ENCODE data around the gene RNF11.
"Not testable (repeated sequence)": the region's sequence is repeated elsewhere in the genome, so short reads cannot be mapped to it uniquely, and the experiment has no call there.

RNF11 gene

GRCh38 chr1:51228471-51228870 lies 7.6 kb upstream of the RNF11 start:
- not testable (repeated sequence) for DNase-seq (ENCODE audit: low spot score)

GRCh38 chr1:51230501-51231078 lies 5.5 kb upstream of the RNF11 start:
- no peak for DNase-seq (ENCODE audit: low spot score)

GRCh38 chr1:51231120-51231519 lies 5.0 kb upstream of the RNF11 start:
- no peak for DNase-seq (ENCODE audit: low spot score)

- no peak for DNase-seq (ENCODE audit: low spot score)
Measured at GRCh38 chr1:51231896-51232295, 4.2 kb upstream of the RNF11 start.

GRCh38 chr1:51234236-51234635 lies 1.8 kb upstream of the RNF11 start:
- not testable (repeated sequence) for DNase-seq (ENCODE audit: low spot score)

DNA sequence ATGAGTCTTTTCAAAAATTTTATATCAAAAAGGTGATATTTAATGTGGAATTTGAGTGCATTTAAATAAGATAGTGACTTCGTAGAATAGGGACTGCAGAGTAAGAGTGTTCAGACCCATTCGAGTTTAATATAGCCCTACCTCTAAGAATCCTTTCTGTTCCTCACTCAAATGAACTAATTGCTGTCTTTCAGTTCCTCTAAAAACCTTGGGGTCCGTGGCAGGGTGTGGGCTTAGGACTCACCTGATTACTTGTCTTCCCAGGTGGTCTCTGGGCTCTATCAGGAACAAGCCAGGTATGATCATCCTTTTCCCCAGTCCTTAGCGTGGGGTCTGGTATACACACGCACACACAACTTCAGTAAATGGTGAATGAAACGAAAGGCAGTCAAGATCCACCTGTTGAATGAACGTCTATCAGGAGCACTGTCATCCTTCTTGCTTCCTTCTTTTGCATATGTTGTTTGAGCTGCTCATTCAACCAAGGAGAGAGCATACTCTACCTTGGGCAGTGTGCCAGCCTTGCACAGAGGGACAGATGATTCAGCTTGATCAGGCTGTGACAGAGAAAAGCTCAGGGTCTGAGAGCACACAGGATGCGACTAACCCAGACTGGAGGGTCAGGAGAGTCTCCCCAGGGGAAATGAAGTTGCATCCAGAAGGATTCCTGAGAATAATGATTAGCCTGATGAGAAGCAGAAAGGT lies 1.2 kb upstream of the RNF11 start:
- DNase-seq (ENCODE audit: low spot score): no peak

DNA sequence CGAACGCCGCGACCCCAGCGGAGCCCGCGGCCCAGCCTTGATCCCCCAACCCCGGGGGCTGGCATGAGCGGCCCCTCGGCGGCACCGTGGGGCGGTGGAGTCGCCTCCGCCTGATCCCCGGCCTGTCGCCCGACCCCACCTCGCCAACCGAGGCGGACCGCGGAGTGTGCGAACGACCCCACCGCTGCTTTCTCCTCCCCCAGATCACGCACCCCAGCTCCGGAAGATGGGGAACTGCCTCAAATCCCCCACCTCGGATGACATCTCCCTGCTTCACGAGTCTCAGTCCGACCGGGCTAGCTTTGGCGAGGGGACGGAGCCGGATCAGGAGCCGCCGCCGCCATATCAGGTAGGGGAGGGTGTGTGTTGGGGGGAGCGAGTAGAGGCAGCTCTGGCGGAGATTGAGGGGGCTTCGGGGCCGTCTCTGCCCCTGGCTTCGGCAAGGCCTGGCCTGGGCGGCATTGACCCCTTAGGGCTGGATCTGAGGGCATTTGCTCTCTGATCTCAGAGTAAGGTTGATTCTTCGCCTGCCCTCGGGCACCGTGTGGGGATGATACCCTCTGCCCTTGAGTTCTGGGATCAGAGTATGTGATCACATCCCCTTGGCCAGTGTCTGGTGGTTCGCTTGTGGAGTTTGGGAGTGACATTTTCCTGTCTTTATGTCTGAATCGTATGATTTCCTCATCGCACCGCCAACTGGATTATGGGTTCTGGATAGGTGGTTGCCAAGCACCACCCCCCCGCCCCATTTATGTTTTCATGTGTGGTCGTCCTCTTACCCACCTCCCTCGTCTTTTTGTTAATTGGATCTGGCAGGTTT lies 668 bp downstream of the RNF11 start:
- DNase-seq (ENCODE audit: low spot score): no peak

- no peak for DNase-seq (ENCODE audit: low spot score)
Measured at GRCh38 chr1:51237351-51238033, 1.4 kb downstream of the RNF11 start.

DNA sequence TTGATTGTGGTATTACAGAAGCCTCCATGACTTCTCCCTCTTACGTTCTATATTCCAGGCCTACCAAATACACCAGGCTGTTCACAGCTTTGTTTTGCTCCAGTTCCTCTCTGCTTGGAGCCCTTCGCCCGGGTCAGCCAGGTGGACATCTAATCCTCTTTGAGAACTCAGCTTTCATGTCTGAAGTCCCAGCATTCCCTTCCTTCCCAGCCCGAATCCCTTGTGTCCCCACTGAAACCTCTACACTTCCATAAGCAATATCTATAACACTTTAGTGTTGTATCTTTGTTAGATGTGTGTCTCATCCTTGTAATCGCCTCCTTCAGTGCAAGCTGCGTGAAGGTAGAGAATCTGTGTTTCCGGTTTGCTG lies 1.9 kb downstream of the RNF11 start:
- DNase-seq (ENCODE audit: low spot score): no peak

DNA sequence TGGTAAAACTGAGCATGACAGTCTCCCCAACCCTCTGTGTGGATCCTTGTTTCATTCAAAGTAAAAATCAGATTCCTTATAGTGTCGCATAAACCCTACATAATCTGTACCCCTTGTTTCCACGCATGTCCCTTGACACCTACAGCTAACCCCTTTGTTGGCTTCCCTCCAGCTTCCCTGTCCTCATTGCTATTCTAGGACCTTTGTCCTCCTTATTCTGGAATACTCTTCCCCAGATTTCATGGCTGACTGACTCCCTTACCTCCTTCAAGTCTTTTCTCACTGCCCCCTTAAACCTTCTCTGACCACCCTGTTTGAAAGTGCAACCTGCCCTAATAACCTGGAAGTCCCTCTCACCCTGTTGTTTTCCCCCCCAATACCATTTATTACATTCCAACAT lies 4.0 kb downstream of the RNF11 start:
- no peak for DNase-seq (ENCODE audit: low spot score)

DNA sequence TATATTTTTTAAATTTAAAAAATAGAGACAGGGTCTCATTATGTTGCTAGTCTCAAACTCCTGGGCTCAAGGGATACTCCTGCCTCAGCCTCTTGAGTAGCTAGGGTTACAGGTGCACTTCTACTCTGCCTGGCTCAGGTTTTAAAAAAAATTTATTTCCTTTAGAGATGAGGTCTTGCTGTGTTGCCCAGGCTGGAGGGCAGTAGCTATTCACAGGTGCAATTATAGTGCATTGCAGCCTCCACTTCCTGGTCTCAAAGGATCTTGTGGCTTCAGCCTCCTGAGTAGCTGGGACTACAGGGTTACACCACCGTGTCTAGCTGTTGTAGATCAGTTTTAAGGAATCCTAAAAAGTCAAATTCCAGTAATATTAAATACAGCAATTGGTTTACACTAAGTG lies 5.0 kb downstream of the RNF11 start:
- no peak for DNase-seq (ENCODE audit: low spot score)

DNA sequence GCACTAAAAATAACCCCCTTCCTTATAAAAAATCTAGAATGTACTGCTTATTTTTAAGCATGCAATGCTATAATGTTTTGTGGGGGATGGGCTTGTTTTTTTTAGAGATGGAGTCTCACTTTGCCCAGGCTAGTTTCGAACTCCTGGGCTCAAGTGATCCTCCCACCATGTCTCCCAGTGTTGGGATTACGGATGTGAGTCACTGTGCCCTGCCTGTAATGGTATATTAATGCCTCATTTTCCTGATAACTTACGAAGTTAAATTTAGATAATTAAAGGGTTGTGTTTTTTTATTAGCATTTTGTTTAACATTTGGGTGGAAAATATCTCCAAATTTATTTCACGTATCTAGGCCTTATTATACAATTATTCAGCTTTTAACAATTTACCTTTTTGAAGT lies 6.5 kb downstream of the RNF11 start:
- no peak for DNase-seq (ENCODE audit: low spot score)

DNA sequence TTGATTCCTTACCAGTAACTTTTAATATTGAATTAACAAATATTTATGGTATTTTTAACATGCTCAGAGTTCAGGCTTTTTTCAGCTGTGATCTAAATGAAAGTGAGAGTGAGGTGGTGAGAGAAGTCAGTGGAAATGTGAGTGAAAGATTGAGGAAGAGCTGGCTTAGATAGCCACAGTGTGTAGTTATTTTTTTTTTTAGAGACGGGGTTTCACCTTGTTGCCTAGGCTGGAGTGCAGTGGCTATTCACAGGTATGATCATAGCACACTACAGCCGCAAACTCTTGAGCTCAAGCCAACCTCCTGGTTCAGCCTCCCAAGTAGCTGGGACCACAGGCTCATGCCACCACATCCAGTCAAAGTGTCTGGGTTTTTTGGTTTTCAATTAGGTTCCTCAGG lies 10.9 kb downstream of the RNF11 start:
- DNase-seq (ENCODE audit: low spot score): no peak

- no peak for DNase-seq (ENCODE audit: low spot score)
Measured at GRCh38 chr1:51247499-51247898, 11.4 kb downstream of the RNF11 start.

- no peak for DNase-seq (ENCODE audit: low spot score)
Measured at GRCh38 chr1:51249445-51249844, 13.4 kb downstream of the RNF11 start.

GRCh38 chr1:51250729-51251128 lies 14.7 kb downstream of the RNF11 start:
- DNase-seq (ENCODE audit: low spot score): not testable (repeated sequence)

DNA sequence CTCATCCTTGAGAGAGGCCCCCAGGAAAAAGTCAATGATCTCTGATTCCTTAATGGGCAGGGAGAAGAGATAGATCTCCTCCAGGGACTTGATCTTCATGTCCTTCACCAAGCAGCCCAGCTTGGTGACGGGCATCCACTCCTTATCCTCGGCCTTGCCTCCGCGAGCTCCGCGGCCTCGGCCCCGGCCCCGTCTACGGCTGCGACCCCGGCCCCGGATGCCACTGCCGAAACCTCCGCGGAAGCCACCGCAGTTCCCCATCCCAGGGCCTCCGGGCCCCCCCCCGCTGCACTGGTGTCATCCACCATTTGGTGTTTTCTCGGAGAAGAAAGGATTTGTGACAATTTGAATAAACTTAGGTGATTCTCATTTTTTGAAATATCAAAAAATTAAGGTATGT lies 15.1 kb downstream of the RNF11 start:
- DNase-seq (ENCODE audit: low spot score): not testable (repeated sequence)

DNA sequence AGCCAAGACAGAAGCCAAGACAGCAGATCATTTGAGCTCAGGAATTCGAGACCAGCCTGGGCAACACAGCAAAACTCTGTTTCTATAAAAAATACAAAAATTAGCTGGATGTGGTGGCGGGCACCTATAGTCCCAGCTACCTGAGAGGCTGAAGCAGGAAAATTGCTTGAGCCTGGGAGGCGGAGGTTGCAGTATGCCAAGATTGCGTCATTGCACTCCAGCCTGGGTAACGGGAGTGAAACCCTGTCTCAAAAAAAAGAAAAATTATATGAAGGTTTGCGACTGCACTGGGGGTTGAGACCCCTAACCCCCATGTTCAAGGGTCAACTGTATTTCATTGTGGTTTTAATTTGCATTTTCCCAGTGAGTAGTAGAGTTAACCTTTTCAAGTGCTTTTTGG lies 16.3 kb downstream of the RNF11 start:
- DNase-seq (ENCODE audit: low spot score): no peak

DNA sequence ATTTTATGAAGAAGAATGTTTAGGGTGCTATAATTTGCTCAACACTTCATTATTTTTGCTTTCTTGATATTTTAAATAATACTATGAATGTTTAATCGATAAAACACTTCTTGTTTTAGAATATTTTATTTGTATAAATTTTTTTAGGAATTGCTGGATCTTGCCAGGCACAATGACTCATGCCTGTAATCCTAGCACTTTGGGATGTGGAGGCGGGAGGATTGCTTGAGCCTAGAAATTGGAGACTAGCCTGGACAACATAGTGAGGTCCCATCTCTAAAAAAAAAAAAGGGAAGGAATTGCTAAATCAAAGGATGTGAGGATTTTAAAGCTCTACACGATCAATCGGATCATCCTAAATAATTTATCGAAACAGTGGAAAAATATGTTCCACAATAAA lies 17.6 kb downstream of the RNF11 start:
- DNase-seq (ENCODE audit: low spot score): no peak

GRCh38 chr1:51255331-51255730 lies 19.3 kb downstream of the RNF11 start:
- no peak for DNase-seq (ENCODE audit: low spot score)

DNA sequence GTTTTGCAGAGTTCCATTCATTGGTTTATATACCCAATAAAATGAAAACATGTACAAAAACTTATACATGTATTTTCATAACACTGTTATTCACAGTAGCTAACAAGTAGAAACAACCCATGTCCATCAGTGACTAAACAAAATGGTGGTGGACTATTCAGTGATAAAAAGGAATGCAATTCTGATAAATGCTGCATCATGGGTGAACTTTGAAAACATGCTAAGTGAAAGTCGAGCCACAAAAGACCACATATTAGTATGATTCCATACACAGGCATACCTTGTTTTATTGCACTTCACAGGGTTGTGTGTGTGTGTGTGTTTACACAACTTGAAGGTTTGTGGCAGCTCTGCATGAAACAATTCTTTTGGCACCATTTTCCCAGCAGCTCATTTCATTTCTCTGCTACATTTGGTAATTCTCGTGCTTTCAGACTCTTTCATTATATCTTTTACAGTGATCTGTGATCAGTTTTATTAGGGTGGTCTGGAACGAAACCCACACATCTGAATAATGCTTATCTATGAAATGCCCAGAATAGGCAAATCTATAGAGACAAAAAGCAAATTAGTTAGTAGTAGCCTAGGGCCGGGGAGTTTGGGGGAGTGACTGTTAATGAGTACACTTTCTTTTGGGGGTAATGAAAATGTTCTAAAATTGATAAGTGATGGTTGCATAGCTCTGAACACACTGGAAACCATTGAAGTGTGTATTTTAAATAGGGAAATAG lies 27.2 kb downstream of the RNF11 start:
- no peak for DNase-seq (ENCODE audit: low spot score)

DNA sequence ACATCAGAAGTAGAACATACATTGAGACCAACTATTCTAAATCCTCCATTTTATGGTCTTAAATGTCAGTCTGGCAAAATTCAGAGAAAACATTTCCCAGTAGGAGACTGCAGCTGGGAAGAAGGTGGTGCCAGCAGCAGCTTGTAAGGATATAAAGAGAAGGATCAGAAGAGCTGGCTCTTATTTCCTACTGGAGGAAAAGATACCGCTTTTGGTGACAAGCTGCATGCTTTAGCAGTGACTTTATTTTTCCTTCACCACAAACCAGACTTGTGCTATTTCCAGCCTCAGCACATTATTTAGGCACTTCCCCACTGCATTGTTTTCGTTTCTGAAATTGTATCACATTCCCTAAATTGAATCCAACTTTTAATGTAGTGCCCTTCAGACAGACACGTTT lies 28.4 kb downstream of the RNF11 start:
- DNase-seq (ENCODE audit: low spot score): no peak

Measured in HuH-7.5 (cell line).